SK-N-SH treated with all-trans-retinoic acid at 6 μM for 48 hours (cell line): Measurements from ENCODE around the gene PRKRIP1.
A peak's percentile ranks its signal among the peaks of the same experiment; 100 is the strongest.
"Not testable (repeated sequence)": the region's sequence is repeated elsewhere in the genome, so short reads cannot be mapped to it uniquely, and the experiment has no call there.

Experiments used
- ATAC-seq: fragments of 200-7000 bp; cut with Tn5 transposase; 3 replicates; pipeline ENCODE4 v1.9.1; 2020; ENCODE audit warnings: mild to moderate bottlenecking, moderate library complexity
- ARNTL ChIP-seq: fragments of 450-650 bp; formaldehyde crosslinking; IDR thresholded peaks from 2 replicates; pipeline ENCODE4 v1.5.0; 2020; ENCODE audit warnings: low read depth, mild to moderate bottlenecking, moderate library complexity, borderline replicate concordance
- BACH2 ChIP-seq: fragments of 250-450 bp; sonication (Bioruptor Pico); IDR thresholded peaks from 2 replicates; pipeline ENCODE4 v1.9.0; 2021; ENCODE audit warnings: mild to moderate bottlenecking, borderline replicate concordance
- CSDC2 ChIP-seq: fragments of 250-450 bp; sonication (Bioruptor Pico); IDR thresholded peaks from 2 replicates; pipeline ENCODE4 v1.5.0; 2020; ENCODE audit warnings: mild to moderate bottlenecking, moderate library complexity
- ESRRG ChIP-seq: fragments of 250-450 bp; sonication (Bioruptor Pico); IDR thresholded peaks from 2 replicates; pipeline ENCODE4 v1.6.1; 2021; ENCODE audit warnings: mild to moderate bottlenecking
- GLIS3 ChIP-seq: fragments of 250-450 bp; sonication (Bioruptor Pico); IDR thresholded peaks from 2 replicates; pipeline ENCODE4 v1.5.0; 2020; ENCODE audit warnings: mild to moderate bottlenecking, moderate library complexity
- ISL1 ChIP-seq: fragments of 250-450 bp; sonication (Bioruptor Pico); IDR thresholded peaks from 2 replicates; pipeline ENCODE4 v2.1.2; 2022; ENCODE audit warnings: mild to moderate bottlenecking, moderate library complexity
- OSR1 ChIP-seq: fragments of 250-450 bp; sonication (Bioruptor Pico); IDR thresholded peaks from 2 replicates; pipeline ENCODE4 v1.8.0; 2022; ENCODE audit warnings: moderate library complexity, mild to moderate bottlenecking, inconsistent platforms
- PPARA ChIP-seq: fragments of 250-450 bp; sonication (Bioruptor Pico); IDR thresholded peaks from 2 replicates; pipeline ENCODE4 v1.5.0; 2020; ENCODE audit warnings: mild to moderate bottlenecking, borderline replicate concordance
- RARB ChIP-seq: fragments of 250-450 bp; sonication (Bioruptor Pico); IDR thresholded peaks from 2 replicates; pipeline ENCODE4 v1.8.0; 2021; ENCODE audit warnings: mild to moderate bottlenecking, moderate library complexity
- SNAI2 ChIP-seq: fragments of 250-450 bp; sonication (Bioruptor Pico); IDR thresholded peaks from 2 replicates; pipeline ENCODE4 v1.5.0; 2020; ENCODE audit warnings: mild to moderate bottlenecking, moderate library complexity
- TCF4 ChIP-seq: fragments of 250-450 bp; sonication (Bioruptor Pico); IDR thresholded peaks from 2 replicates; pipeline ENCODE4 v1.8.0; 2021; ENCODE audit warnings: mild to moderate bottlenecking, moderate library complexity, borderline replicate concordance
- TOX ChIP-seq: fragments of 250-450 bp; sonication (Bioruptor Pico); IDR thresholded peaks from 2 replicates; pipeline ENCODE4 v1.8.0; 2021; ENCODE audit warnings: mild to moderate bottlenecking, moderate library complexity, borderline replicate concordance
- ZC3H10 ChIP-seq: fragments of 250-450 bp; sonication (Bioruptor Pico); IDR thresholded peaks from 2 replicates; pipeline ENCODE4 v1.5.1; 2021; ENCODE audit warnings: mild to moderate bottlenecking, moderate library complexity
- ZFP30 ChIP-seq: fragments of 450-650 bp; formaldehyde crosslinking; IDR thresholded peaks from 2 replicates; pipeline ENCODE4 v1.5.0; 2022; ENCODE audit warnings: mild to moderate bottlenecking, moderate library complexity
- ZNF565 ChIP-seq: fragments of 450-650 bp; formaldehyde crosslinking; conservative IDR thresholded peaks from 2 replicates; pipeline ENCODE4 v1.5.0; 2020; ENCODE audit warnings: low read depth, mild to moderate bottlenecking, moderate library complexity
- TF ChIP-seq, protein P1 (sequence below): fragments of 250-450 bp; sonication (Bioruptor Pico); IDR thresholded peaks from 2 replicates; pipeline ENCODE4 v1.5.1; 2020; ENCODE audit warnings: low read depth, mild to moderate bottlenecking, moderate library complexity
- TF ChIP-seq, protein P2 (sequence below): fragments of 250-450 bp; sonication (Bioruptor Pico); IDR thresholded peaks from 2 replicates; pipeline ENCODE4 v1.5.0; 2020; ENCODE audit warnings: mild to moderate bottlenecking, moderate library complexity
- TF ChIP-seq, protein P3 (sequence below): fragments of 250-450 bp; sonication (Bioruptor Pico); IDR thresholded peaks from 2 replicates; pipeline ENCODE4 v1.8.0; 2021; ENCODE audit warnings: low read depth, mild to moderate bottlenecking, moderate library complexity, borderline replicate concordance

The PRKRIP1 gene

DNA sequence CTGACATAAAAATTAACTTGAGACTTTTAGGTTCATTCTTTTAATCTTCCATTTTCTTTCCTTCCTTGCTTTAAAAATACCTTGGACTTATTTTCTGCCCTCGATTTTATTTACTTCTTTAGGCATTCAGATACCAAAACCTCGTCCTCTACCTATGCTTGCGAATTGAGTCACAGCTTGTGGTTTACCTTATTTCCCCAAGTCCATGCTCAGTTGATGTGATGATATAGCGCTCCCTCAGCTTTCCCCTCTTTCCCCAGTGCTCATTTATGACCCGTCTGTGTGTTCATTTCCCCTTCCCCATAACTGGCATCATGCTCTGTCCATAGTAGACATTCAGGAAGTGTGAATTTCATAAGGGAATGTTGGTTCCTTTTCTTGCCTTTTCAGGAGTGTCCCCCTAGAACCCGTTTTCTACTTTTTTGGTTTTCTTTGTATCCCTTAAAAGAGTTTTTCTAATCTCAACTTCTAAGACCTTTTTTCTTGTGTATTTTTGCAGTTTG is 19.1 kb upstream of the PRKRIP1 start:
- TF ChIP-seq SNAI2 (no peak), TOX (no peak), BACH2 (no peak), GLIS3 (no peak), ZNF565 (CRISPR knock-in tag) (no peak), TCF4 (CRISPR knock-in tag) (no peak), OSR1 (no peak), ZC3H10 (CRISPR knock-in tag) (no peak), RARB (CRISPR knock-in tag) (no peak)
- TF ChIP-seq, protein P1, sequence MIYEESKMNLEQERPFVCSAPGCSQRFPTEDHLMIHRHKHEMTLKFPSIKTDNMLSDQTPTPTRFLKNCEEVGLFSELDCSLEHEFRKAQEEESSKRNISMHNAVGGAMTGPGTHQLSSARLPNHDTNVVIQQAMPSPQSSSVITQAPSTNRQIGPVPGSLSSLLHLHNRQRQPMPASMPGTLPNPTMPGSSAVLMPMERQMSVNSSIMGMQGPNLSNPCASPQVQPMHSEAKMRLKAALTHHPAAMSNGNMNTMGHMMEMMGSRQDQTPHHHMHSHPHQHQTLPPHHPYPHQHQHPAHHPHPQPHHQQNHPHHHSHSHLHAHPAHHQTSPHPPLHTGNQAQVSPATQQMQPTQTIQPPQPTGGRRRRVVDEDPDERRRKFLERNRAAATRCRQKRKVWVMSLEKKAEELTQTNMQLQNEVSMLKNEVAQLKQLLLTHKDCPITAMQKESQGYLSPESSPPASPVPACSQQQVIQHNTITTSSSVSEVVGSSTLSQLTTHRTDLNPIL, result no peak
- TF ChIP-seq, all 23 proteins: peak for 0
- no peak for ATAC-seq

DNA sequence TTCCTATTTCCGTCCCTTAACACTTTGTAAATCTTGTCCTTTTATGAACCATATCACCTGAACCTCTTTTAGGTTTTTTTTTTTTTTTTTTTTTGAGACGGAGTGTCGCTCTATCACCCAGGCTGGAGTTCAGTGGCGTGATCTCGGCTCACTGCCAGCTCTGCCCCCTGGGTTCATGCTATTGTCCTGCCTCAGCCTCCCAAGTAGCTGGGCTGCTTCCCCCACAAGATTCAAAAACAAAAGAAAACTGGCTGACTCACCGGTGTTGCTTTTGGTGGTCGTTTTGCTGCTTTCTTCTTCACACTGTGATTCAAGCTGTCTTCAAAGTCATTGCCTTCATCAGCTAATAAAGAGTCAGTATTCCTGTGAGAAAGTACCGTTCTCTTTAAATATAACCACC is 15.3 kb upstream of the PRKRIP1 start:
- ATAC-seq, result not testable (repeated sequence)

DNA sequence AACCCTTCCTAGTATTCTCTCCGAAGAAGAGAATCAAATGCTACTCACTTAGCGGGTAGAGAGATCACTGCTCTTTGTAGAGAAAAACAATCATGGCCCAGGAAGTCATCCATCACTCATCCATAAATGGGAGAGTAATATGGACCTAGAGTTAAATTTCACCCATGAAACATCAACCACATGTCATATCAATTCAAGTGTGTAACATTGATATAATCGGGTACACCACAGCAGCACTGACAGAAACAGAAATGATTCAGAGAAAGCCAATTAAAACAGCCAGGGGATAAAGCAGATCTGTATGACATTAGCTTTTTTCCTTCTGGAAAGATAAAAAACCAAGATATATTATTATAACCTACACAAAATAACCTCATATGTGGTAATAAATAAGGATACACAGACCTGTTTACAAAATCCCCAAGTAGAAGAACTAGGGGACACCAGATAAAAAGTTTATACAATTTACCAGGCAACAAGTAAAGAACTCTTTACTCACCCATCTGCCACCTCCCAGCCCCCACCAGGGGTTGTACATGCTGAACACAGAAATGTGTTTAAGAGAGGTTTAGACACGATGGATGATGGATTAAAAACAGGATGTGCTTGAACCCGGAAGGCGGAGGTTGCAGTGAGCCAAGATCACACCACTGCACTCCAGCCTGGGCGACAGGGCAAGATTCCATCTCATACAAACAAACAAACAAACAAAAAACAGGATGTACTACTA is 14.3 kb upstream of the PRKRIP1 start:
- TF ChIP-seq, protein P2, sequence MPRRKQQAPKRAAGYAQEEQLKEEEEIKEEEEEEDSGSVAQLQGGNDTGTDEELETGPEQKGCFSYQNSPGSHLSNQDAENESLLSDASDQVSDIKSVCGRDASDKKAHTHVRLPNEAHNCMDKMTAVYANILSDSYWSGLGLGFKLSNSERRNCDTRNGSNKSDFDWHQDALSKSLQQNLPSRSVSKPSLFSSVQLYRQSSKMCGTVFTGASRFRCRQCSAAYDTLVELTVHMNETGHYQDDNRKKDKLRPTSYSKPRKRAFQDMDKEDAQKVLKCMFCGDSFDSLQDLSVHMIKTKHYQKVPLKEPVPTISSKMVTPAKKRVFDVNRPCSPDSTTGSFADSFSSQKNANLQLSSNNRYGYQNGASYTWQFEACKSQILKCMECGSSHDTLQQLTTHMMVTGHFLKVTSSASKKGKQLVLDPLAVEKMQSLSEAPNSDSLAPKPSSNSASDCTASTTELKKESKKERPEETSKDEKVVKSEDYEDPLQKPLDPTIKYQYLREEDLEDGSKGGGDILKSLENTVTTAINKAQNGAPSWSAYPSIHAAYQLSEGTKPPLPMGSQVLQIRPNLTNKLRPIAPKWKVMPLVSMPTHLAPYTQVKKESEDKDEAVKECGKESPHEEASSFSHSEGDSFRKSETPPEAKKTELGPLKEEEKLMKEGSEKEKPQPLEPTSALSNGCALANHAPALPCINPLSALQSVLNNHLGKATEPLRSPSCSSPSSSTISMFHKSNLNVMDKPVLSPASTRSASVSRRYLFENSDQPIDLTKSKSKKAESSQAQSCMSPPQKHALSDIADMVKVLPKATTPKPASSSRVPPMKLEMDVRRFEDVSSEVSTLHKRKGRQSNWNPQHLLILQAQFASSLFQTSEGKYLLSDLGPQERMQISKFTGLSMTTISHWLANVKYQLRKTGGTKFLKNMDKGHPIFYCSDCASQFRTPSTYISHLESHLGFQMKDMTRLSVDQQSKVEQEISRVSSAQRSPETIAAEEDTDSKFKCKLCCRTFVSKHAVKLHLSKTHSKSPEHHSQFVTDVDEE (CRISPR knock-in tag), result peak; percentile 97
- TF ChIP-seq ISL1 (CRISPR knock-in tag) (peak; percentile 91), ZC3H10 (CRISPR knock-in tag) (peak; percentile 26; the same call in 1 of the 2 replicates), ESRRG (CRISPR knock-in tag) (0 out of 2 replicates have a peak, but pooled peaks have one; percentile 25), TOX (peak; percentile 75; the same call in 1 of the 2 replicates), TCF4 (CRISPR knock-in tag) (peak; percentile 88)
- TF ChIP-seq, protein P1, result 0 out of 2 replicates have a peak, but pooled peaks have one; percentile 36
- TF ChIP-seq, all 23 proteins: peak for 7; not testable (repeated sequence) for 16
- ATAC-seq, result peak; percentile 94

DNA sequence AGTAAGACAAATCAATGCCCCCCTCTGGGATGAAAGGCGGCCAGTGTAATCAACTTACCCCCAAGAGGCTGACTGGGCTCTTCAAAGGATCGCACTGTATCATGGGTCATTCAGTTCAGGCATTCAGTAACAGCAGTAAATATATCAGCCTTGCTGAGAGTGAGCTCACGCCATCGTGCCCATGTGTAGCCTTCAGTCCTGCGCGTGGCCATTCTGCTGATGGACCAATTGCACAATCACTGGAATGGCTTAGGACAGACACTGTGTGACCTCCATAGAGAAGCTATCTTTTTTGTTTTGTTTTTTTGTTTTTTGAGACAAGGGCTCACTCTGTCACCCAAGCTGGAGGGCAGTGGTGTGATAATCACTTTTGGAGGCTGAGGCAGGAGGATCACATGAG is 9.1 kb upstream of the PRKRIP1 start:
- no peak for ATAC-seq
- TF ChIP-seq ZFP30 (CRISPR knock-in tag) (no peak), BACH2 (no peak), GLIS3 (no peak), CSDC2 (CRISPR knock-in tag) (no peak)
- TF ChIP-seq, protein P2 (CRISPR knock-in tag), result no peak

DNA sequence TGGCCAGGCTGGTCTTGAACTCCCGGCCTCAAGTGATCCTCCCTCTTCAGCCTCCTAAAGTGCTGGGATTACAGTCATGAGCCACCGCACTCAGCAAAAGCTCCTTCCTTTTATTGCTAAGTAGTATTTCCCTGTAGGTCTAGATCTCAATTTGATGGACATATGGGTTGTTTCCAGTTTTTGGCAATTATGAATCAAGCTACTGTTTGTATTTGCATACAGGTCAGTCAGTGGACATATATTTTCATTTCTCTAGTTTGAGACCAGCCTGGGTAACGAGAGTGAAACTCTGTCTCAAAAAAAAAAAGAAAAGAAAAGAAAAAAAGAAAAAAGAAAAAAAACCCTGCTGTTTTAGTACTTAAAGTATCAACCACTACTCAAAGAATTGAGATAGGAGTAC is 6.4 kb upstream of the PRKRIP1 start:
- no peak for ATAC-seq
- TF ChIP-seq, protein P3, sequence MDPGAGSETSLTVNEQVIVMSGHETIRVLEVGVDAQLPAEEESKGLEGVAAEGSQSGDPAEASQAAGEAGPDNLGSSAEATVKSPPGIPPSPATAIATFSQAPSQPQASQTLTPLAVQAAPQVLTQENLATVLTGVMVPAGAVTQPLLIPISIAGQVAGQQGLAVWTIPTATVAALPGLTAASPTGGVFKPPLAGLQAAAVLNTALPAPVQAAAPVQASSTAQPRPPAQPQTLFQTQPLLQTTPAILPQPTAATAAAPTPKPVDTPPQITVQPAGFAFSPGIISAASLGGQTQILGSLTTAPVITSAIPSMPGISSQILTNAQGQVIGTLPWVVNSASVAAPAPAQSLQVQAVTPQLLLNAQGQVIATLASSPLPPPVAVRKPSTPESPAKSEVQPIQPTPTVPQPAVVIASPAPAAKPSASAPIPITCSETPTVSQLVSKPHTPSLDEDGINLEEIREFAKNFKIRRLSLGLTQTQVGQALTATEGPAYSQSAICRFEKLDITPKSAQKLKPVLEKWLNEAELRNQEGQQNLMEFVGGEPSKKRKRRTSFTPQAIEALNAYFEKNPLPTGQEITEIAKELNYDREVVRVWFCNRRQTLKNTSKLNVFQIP, result no peak
- TF ChIP-seq, protein P2 (CRISPR knock-in tag), result no peak
- TF ChIP-seq ESRRG (CRISPR knock-in tag), result no peak
- no peak for TF ChIP-seq ZC3H10 (CRISPR knock-in tag)
- TF ChIP-seq PPARA (CRISPR knock-in tag), result no peak
- no peak for TF ChIP-seq ARNTL (CRISPR knock-in tag)
